ENCODE measurements around the gene SLC6A6. TPM values are rescaled to one million over a fixed set of nuclear protein-coding genes. Genes with fewer than 3 reads are reported as not detected.

Gene SLC6A6
- total and polyA plus RNA-seq, 2 experiments from 2014 or later, result 30.7 to 58.9 TPM

DNA sequence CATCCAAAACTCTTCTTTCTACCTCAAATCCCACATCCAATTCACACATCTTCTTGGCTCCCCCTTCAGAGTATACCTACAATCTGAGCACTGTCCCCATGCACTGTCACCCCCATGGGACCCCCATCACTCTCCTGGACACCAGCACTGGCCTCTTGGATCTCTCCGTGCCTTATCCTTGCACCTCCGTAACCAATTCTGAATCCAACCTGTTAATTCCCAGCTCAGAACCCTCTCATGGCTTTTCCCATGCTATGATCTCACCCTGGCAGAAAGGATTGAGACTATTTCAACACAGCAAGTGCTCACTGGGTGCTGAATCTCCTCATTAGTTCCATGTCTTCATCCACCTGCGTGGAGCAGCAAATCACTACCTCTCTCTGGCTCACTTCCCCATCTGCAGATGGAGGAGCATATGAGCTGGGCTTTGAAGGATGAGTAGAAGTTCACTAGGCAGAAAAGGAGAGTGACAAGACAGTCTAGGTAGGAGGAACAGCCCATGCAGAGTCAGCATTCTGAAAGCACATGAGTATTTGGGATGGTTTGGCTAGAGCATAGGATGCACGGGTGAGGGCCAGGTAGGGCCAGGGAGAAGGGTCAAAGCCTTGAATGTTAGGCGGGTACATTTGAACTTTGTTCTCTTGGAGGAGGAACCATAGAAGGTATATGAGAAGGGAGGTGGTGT, 48.7 kb downstream of the SLC6A6 start:
- WGBS (ENCODE audit: low lambda C conversion rate, missing lambda C conversion rate), result 95% methylated on average over 5 of the region's 5 CpGs
- TF ChIP-seq, protein P1, sequence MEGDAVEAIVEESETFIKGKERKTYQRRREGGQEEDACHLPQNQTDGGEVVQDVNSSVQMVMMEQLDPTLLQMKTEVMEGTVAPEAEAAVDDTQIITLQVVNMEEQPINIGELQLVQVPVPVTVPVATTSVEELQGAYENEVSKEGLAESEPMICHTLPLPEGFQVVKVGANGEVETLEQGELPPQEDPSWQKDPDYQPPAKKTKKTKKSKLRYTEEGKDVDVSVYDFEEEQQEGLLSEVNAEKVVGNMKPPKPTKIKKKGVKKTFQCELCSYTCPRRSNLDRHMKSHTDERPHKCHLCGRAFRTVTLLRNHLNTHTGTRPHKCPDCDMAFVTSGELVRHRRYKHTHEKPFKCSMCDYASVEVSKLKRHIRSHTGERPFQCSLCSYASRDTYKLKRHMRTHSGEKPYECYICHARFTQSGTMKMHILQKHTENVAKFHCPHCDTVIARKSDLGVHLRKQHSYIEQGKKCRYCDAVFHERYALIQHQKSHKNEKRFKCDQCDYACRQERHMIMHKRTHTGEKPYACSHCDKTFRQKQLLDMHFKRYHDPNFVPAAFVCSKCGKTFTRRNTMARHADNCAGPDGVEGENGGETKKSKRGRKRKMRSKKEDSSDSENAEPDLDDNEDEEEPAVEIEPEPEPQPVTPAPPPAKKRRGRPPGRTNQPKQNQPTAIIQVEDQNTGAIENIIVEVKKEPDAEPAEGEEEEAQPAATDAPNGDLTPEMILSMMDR (IDR thresholded peaks at IDR 0.05; ENCODE audit: poor library complexity), result no peak
- TF ChIP-seq EZH2 (IDR thresholded peaks at IDR 0.05; ENCODE audit: borderline replicate concordance) (no peak), EZH2phosphoT487 (IDR thresholded peaks at IDR 0.05; ENCODE audit: low read depth, severe bottlenecking, unreplicated experiment) (no peak)
- Histone ChIP-seq H3K4me1 (ENCODE audit: insufficient read depth) (peaks cover 19% of the 10 kb centered on the region), H2AFZ (no peak overlapping the region), H3K36me3 (replicated peaks; ENCODE audit: insufficient read depth, low read depth) (peaks cover 1% of the 10 kb centered on the region), H3K9me3 (ENCODE audit: low read depth) (no peaks in the 10 kb centered on the region), H3K9me2 (replicated peaks; ENCODE audit: insufficient read depth) (no peaks in the 10 kb centered on the region), H3K27ac (peak overlapping the region; percentile 92), H3K79me2 (no peaks in the 10 kb centered on the region), H3K4me3 (no peak overlapping the region), H4K20me1 (ENCODE audit: insufficient read depth, poor library complexity, severe bottlenecking) (no peaks in the 10 kb centered on the region), H3K4me2 (no peak overlapping the region), H3K27me3 (no peaks in the 10 kb centered on the region)
- no peak for DNase-seq (ENCODE audit: low spot score)

DNA sequence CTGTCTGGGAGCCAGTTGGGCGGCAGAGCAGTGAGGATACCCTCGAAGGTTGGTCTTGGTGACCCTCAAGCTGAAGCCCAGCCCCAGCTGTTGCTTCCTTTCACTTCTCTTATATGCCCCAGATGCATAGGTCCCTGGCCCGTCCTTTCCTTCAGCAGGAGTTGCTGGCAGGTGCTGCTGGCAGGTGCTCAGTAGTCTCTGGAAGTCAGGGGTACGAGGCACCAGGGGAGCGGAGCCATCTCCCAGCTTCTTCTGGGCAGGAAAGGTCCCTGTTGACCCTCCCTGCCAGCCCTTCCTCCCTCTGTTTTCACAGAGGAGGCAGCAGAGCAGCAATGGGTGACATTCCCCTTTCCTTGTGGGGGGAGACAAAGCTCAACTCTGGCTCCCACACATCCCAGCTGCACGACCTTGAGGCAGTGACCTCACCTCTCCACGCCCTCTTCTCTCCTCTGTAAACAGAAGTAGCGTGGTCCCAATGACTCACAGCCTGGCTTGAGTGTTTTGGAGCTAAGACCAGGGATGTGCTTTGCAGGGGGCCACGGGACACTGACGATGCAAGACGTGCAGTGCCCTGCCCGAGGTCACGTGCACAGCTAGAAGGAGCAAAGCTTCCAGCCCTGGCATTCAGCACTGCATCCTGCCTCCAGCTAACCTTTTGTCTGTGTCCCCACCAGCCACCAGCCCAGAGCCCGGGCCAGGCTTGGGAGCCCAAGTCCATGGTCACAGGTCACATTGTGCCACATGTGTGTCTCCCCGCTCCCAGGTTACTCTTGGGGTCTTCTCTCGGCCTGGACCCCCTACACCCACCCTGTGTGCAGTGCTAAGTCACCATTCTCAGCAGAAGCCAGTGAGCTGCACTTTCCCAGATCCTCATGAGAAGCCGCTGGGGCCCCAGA, 49.7 kb downstream of the SLC6A6 start:
- WGBS (ENCODE audit: low lambda C conversion rate, missing lambda C conversion rate), result 75% methylated on average over 17 of the region's 17 CpGs
- DNase-seq (ENCODE audit: low spot score), result peak; percentile 82
- Histone ChIP-seq H2AFZ (no peak overlapping the region), H3K4me2 (peak overlapping the region; percentile 2), H3K9me3 (ENCODE audit: low read depth) (no peaks in the 10 kb centered on the region), H3K4me1 (ENCODE audit: insufficient read depth) (peaks cover 19% of the 10 kb centered on the region), H3K79me2 (no peaks in the 10 kb centered on the region), H3K36me3 (replicated peaks; ENCODE audit: insufficient read depth, low read depth) (no peaks in the 10 kb centered on the region), H3K27me3 (no peaks in the 10 kb centered on the region), H3K9me2 (replicated peaks; ENCODE audit: insufficient read depth) (no peaks in the 10 kb centered on the region), H3K4me3 (no peak overlapping the region), H3K27ac (peak overlapping the region; percentile 92), H4K20me1 (ENCODE audit: insufficient read depth, poor library complexity, severe bottlenecking) (no peaks in the 10 kb centered on the region)
- TF ChIP-seq EZH2 (IDR thresholded peaks at IDR 0.05; ENCODE audit: borderline replicate concordance) (no peak), EZH2phosphoT487 (IDR thresholded peaks at IDR 0.05; ENCODE audit: low read depth, severe bottlenecking, unreplicated experiment) (no peak)
- TF ChIP-seq, protein P1 (IDR thresholded peaks at IDR 0.05; ENCODE audit: poor library complexity), result no peak

DNA sequence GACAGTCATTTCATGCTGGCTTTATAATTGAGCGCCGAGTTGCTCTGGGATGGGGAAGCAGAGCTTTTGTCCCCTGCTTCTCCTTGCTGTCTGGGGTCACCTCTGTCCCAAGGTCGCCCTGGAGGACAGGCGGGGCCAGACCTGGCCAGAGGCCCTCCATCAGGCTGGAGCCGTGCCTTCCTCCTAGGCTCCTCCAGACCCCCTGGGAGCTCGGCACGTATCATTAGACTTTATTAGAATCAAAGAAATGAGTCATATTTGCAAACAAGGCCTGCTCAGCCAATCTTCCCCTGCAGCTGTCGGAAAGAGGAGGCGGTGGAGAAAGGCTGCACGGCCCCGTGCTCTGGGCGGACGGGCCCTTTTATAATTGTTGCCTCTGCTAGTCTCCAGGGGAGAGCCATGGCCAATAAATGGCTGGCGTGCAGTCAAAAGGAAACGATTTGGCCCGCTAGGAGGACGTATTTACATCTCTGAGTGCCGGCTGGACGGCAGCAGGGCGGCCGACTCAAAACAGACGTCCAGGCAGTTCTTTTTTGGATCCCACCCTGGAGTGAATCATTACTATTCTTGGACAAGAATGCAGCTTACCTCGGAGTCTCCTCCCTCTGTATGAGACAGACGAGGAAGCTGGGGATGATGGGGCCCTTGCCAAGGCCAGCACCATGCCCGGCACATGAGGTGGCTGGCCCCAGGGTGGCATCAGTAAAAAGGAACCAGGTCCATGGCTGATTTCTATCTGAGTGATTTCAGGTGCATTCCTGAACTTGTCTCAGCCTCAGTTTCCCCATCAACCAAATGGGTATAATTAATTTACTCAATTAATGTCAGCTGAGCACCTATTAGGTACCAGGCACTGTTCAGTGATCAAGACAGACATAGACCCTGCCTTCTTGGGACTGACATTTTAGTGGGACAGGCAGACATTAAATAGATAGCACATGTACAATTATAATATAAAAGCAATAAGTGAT, 50.6 kb downstream of the SLC6A6 start:
- Histone ChIP-seq H3K27me3 (no peaks in the 10 kb centered on the region), H4K20me1 (ENCODE audit: insufficient read depth, poor library complexity, severe bottlenecking) (no peaks in the 10 kb centered on the region), H3K36me3 (replicated peaks; ENCODE audit: insufficient read depth, low read depth) (no peaks in the 10 kb centered on the region), H3K4me2 (peak overlapping the region; percentile 2), H3K4me3 (no peak overlapping the region), H3K9me3 (ENCODE audit: low read depth) (no peaks in the 10 kb centered on the region), H3K27ac (peak overlapping the region; percentile 92), H3K79me2 (no peaks in the 10 kb centered on the region), H3K4me1 (ENCODE audit: insufficient read depth) (peaks cover 19% of the 10 kb centered on the region), H2AFZ (no peak overlapping the region), H3K9me2 (replicated peaks; ENCODE audit: insufficient read depth) (no peaks in the 10 kb centered on the region)
- peak; percentile 81 for DNase-seq (ENCODE audit: low spot score)
- TF ChIP-seq, protein P1 (IDR thresholded peaks at IDR 0.05; ENCODE audit: poor library complexity), result no peak
- no peak for TF ChIP-seq EZH2 (IDR thresholded peaks at IDR 0.05; ENCODE audit: borderline replicate concordance)
- TF ChIP-seq EZH2phosphoT487 (IDR thresholded peaks at IDR 0.05; ENCODE audit: low read depth, severe bottlenecking, unreplicated experiment), result no peak
- WGBS (ENCODE audit: low lambda C conversion rate, missing lambda C conversion rate), result 58% methylated on average over 25 of the region's 25 CpGs

All from hepatocyte (in vitro differentiated cells).